ENCODE results near the gene NPM1.
"Not testable (repeated sequence)": the region's sequence is repeated elsewhere in the genome, so short reads cannot be mapped to it uniquely, and the experiment has no call there.

The NPM1 gene

DNA sequence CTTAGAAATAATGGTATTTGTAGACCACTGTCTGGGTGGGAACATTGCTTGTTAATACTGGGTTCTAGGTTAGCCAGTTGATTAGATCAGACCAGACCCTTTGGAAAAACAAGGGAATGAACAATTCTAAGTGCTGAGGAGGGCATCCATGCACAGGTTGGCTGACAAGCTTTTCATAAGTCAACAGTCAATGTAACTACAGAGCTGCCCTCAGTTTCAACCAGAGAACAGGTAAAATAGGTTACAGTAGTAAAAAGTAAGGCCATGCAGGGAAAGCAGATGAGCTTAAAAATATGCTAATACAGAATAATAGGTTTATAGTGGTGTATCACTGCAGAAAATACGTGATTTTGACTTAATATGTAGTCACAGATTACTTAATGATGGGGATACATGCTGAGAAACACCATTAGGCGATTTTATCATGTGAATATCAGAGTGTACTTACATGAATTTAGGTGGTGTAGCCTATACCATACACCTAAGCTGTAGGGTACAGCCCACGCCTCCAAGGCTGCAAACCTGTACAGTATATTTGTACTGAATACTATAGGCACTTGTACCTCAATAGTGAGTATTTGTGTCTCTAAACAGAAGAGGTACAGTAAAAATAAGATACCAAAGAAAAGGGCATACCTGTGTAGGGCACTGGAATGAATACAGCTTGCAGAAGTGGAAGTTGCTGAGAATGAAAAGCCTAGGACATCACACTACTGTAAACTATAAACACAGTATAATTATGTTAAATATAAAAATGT, 25.7 kb downstream of the NPM1 start:
- Histone ChIP-seq H3K36me3 (peaks cover 53% of the 10 kb centered on the region), H3K27ac (no peak overlapping the region), H3K4me3 (ENCODE audit: low read depth, low read length) (no peak overlapping the region), H3K9me3 (ENCODE audit: severe bottlenecking) (no peaks in the 10 kb centered on the region), H3K27me3 (ENCODE audit: insufficient read depth, low read depth, severe bottlenecking) (no peaks in the 10 kb centered on the region)
- DNase-seq = no peak
- TF ChIP-seq, protein P1, sequence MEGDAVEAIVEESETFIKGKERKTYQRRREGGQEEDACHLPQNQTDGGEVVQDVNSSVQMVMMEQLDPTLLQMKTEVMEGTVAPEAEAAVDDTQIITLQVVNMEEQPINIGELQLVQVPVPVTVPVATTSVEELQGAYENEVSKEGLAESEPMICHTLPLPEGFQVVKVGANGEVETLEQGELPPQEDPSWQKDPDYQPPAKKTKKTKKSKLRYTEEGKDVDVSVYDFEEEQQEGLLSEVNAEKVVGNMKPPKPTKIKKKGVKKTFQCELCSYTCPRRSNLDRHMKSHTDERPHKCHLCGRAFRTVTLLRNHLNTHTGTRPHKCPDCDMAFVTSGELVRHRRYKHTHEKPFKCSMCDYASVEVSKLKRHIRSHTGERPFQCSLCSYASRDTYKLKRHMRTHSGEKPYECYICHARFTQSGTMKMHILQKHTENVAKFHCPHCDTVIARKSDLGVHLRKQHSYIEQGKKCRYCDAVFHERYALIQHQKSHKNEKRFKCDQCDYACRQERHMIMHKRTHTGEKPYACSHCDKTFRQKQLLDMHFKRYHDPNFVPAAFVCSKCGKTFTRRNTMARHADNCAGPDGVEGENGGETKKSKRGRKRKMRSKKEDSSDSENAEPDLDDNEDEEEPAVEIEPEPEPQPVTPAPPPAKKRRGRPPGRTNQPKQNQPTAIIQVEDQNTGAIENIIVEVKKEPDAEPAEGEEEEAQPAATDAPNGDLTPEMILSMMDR (IDR thresholded peaks at IDR 0.05; ENCODE audit: low read depth, low read length) = no peak

DNA sequence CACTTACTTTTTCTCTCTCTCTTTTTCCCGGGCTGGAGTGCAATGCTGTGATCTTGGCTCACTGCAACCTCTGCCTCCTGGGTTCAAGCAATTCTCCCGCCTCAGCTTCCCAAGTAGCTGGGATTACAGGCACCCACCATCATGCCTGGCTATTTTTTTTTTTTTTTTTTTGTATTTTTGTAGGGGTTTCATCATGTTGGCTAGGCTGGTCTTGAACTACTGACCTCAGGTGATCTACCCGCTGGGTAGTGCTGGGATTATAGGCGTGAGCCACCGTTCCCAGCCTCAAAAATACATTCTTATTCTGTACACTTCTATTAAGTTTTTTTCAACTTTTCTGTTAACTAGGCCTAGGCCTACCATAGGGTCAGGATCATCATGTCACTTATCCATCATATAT, 26.3 kb downstream of the NPM1 start:
- H3K4me3 ChIP-seq (ENCODE audit: low read depth, low read length); DNase-seq; H3K27me3 ChIP-seq (ENCODE audit: insufficient read depth, low read depth, severe bottlenecking); H3K9me3 ChIP-seq (ENCODE audit: severe bottlenecking); H3K27ac ChIP-seq: not testable (repeated sequence)
- H3K36me3 ChIP-seq = peaks cover 46% of the 10 kb centered on the region

DNA sequence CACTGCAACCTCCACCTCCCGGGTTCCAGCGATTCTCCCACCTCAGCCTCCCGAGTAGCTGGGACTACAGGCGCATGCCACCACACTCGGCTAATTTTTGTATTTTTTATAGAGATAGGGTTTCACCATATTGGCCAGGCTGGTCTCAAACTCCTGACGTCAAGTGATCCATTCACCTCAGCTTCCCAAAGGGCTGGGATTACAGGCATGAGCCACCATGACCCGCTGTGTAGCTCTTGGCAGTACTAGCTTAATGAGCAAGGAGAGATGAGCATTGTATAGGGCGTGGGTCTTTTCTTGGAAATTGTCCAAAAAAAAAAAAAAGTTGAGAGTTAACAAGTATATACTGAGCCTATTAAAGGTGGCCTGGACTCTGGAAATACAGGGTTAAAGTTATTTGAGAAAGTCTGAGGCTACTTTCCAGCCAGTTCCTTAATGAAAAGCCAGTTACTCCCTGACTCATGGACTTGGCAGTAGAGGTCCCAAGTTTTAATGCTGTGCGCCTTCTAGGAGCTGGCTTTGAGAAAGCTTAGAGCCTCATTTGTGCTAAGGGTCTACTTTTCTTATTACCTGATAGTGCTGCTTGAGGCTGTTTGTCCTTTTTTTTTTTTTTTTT, 27.6 kb downstream of the NPM1 start:
- DNase-seq = no peak
- Histone ChIP-seq H3K9me3 (ENCODE audit: severe bottlenecking) (no peaks in the 10 kb centered on the region), H3K27ac (no peak overlapping the region), H3K27me3 (ENCODE audit: insufficient read depth, low read depth, severe bottlenecking) (no peaks in the 10 kb centered on the region), H3K36me3 (peaks cover 34% of the 10 kb centered on the region), H3K4me3 (ENCODE audit: low read depth, low read length) (no peak overlapping the region)
- TF ChIP-seq, protein P1 (IDR thresholded peaks at IDR 0.05; ENCODE audit: low read depth, low read length) = no peak

DNA sequence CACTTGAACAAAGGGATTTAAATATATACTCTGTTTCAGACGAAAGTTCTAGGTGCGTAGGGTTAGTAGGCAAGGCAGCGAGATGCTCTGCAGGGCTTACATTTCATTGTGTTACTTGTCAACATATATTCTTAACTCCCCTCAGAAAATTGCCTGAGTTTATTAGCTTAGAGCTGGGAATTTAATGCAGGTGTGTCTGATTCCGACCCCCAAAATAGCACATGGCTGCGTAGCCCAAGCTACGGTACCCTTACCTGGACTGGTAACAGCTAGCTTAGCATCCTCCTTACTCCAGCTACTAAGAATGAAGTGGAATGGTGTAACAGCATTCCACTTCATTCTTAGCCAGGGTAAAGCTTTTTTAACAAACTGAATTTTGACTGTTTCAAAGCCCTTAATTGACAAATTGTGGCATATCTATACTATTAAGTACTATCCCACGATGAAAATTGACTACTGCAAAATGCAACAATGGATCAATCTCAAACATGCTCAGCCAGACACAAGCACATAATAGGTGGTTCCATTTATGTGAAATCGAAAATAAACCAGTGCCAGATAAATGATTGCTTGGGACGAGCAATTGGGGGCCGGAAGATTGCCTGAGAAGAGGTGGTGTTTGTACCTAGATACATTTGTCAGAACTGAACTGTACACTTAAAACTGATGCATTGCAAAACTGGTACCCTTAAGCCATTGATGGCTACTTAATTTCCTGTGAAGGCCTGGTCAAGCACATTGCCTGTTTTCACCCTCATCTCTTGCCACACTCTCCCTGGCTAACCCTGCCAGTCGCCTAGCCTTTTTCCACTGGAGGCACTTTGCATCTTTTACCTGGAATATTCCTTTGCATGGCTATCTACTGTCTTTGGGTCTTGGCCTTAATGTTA, 28.8 kb downstream of the NPM1 start:
- Histone ChIP-seq H3K27ac (no peak overlapping the region), H3K36me3 (peaks cover 24% of the 10 kb centered on the region), H3K4me3 (ENCODE audit: low read depth, low read length) (no peak overlapping the region), H3K27me3 (ENCODE audit: insufficient read depth, low read depth, severe bottlenecking) (no peaks in the 10 kb centered on the region), H3K9me3 (ENCODE audit: severe bottlenecking) (no peaks in the 10 kb centered on the region)
- TF ChIP-seq, protein P1 (IDR thresholded peaks at IDR 0.05; ENCODE audit: low read depth, low read length) = no peak
- DNase-seq = no peak

DNA sequence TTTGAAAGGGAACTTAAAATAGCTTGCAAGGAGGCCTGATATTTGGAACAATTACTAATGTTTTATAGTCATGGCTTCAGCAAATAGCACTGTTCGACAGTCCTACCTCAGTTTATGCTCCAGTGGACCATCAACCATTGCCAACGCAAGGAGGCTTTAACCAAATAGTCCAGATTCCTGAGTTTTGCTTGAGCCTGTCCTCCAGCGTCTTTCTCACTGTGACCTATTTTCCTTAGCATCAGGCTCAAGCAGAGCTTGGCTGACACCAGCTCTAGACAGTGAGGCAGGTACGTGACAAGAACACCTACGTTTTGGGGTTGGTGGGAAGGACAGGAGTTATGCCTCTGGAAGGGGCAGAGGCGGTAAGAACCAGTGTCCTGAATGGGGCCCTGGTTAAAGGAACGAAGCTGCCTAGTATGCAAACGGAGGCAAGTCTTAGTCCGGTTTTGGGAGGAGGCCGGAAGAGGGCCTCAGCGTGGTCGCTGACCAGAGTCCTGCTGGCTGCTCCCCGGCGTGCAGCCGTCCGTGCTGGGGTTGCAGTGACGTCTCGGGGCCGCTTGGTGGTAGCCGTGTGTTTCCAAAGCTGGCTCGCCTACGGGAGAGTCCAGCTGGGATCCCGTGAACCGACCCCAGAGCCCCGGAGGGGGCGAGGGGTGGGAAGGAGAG, 30.8 kb downstream of the NPM1 start:
- H3K27ac ChIP-seq = no peak overlapping the region
- H3K4me3 ChIP-seq (ENCODE audit: low read depth, low read length) = peak overlapping the region; percentile 56
- peak; percentile 85 for DNase-seq

More for the DNA sequence above, 30.8 kb downstream of the NPM1 start:
- peaks cover 5% of the 10 kb centered on the region for H3K36me3 ChIP-seq
- no peaks in the 10 kb centered on the region for H3K9me3 ChIP-seq (ENCODE audit: severe bottlenecking)
- H3K27me3 ChIP-seq (ENCODE audit: insufficient read depth, low read depth, severe bottlenecking) = no peaks in the 10 kb centered on the region
- TF ChIP-seq, protein P1 (IDR thresholded peaks at IDR 0.05; ENCODE audit: low read depth, low read length) = peak; percentile 93

Measured in WERI-Rb-1 (cell line).